ENCODE data around the gene ZNF385B.

The ZNF385B gene

GRCh38 chr2:179427065-179427464 lies 434.3 kb downstream of the ZNF385B start:
- DNase-seq (ENCODE audit: extremely low read depth, low read depth), result no peak
- TF ChIP-seq CTCF (IDR thresholded peaks at IDR 0.05; ENCODE audit: low read depth, low read length), result no peak

GRCh38 chr2:179424571-179424970 lies 436.8 kb downstream of the ZNF385B start:
- no peak for DNase-seq (ENCODE audit: extremely low read depth, low read depth)
- no peak for TF ChIP-seq CTCF (IDR thresholded peaks at IDR 0.05; ENCODE audit: low read depth, low read length)

GRCh38 chr2:179422037-179422643 lies 439.3 kb downstream of the ZNF385B start:
- DNase-seq (ENCODE audit: extremely low read depth, low read depth), result peak; percentile 44
- peak; percentile 93 for TF ChIP-seq CTCF (IDR thresholded peaks at IDR 0.05; ENCODE audit: low read depth, low read length)

- TF ChIP-seq CTCF (IDR thresholded peaks at IDR 0.05; ENCODE audit: low read depth, low read length), result no peak
- DNase-seq (ENCODE audit: extremely low read depth, low read depth), result no peak
These were observed 443.9 kb downstream of the ZNF385B start for GRCh38 chr2:179417436-179417949.

- TF ChIP-seq CTCF (IDR thresholded peaks at IDR 0.05; ENCODE audit: low read depth, low read length), result no peak
These were observed 449.3 kb downstream of the ZNF385B start for GRCh38 chr2:179412112-179412511.

GRCh38 chr2:179410552-179411356 lies 450.7 kb downstream of the ZNF385B start:
- TF ChIP-seq CTCF (IDR thresholded peaks at IDR 0.05; ENCODE audit: low read depth, low read length), result peak; percentile 78
- peak; percentile 23 for DNase-seq (ENCODE audit: extremely low read depth, low read depth)

More at GRCh38 chr2:179412112-179412511, 449.3 kb downstream of the ZNF385B start:
- DNase-seq (ENCODE audit: extremely low read depth, low read depth), result no peak

- no peak for DNase-seq (ENCODE audit: extremely low read depth, low read depth)
- no peak for TF ChIP-seq CTCF (IDR thresholded peaks at IDR 0.05; ENCODE audit: low read depth, low read length)
These were observed 457.8 kb downstream of the ZNF385B start for GRCh38 chr2:179403624-179404023.
